T47D (cell line): ENCODE results near the gene TTC21B.

ENCODE experiments used
- DNase-seq, 2 experiments: peaks; one replicate each; pipeline versions ENCODE4 v3.0.0 to v3.0.0-alpha.2; 2011 to 2012; ENCODE audit warnings: low read depth in 1 of 2, low spot score in 1 of 2
- JUND ChIP-seq: IDR thresholded peaks from 2 replicates; pipeline ENCODE4 v1.6.1; 2012; ENCODE audit warnings: low read depth
- in situ Hi-C: cut with HindIII; loops from 2 replicates; pipeline ENCODE4 v1.10.0; 2016; ENCODE audit warnings: low sequenced_read_pairs, low pct_unique_long_range_greater_than_20kb

Gene TTC21B

DNA sequence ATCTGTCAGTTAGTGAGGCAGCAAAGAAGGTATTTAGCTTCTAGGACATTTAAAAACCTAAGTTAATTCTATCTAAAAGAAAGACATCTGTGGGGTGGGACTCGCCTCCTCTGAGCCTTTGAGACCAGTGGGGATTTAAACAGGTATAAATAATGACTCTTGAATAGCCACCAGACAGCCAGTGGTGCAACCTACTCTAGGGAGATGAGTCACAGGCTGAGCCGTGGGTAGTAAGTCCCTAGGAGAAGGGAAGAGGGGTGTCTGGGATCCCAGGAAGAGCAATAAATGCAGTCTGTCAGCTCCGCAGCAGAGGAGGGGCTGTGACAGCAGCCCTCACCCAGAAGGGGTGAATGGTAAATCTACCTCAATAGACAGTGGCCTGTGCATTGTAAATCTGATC, 116.5 kb downstream of the TTC21B start:
- no peak for DNase-seq
- no peak for TF ChIP-seq JUND
- in situ Hi-C loops, result no loop called here

GRCh38 chr2:165835363-165835762, 118.2 kb downstream of the TTC21B start:
- DNase-seq, result no peak
- in situ Hi-C loops, result no loop called here
- no peak for TF ChIP-seq JUND

- no peak for TF ChIP-seq JUND
- in situ Hi-C loops, result no loop called here
- DNase-seq, result peak in 1 of 2 experiments; percentile 24
Observed at GRCh38 chr2:165833156-165833555, 120.4 kb downstream of the TTC21B start.

DNA sequence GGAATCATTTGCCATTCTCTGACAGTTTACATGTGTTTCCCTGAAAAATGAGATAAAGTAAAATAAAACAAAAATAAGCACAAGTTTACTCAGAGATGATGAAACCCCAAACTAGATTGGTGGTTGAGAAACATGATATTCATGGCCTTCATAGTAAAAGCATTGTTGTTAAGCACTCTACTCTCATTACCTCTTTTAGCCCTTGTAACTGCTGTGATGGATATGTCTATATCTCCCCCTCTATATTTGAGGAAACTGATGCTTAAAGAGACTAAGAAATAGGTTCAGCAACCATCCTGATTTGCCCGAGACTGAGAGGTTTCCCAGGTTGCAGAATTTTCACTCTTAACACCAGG, 125.7 kb downstream of the TTC21B start:
- in situ Hi-C loops, result no loop called here
- no peak for DNase-seq
- no peak for TF ChIP-seq JUND

DNA sequence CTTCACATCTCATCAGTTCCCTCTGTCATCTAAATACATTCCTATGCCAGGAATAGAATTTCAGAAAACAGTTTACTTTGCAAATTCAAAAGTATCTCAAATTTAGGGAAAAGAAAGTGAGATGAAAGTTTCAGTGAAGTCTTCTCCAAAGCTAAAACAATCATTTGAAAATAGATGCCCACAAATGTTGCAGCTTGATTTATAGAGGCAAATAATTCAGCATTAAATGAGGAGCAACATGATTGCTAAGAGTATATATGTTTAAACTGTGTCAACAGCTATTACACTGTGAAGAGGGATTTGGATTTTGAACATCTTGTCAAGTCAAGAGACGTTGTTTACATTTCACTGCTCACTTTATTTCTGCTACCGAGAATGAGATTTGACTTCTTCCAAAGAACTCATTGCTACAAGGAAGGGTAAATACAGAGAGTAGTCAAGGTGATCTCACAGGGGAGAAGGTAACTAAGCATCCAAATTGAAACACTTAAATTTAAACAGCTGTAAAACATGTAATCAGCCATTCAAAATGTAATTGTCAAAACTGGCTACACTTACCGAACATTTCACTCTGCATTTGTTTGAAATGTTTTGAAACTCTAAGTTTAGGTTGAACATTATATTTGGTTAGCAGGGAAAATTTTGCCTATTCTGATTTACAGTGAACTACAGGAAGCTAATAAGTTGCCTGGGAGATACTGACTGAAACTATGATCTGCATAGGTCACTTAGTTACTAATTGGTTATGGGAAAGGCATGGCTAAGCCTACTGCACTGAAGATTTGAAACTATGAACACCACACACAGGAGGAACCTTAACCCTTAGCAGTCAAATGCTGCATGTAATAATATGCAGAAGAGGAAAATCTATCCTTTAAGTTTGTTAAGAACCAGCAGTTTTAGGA, 126.3 kb downstream of the TTC21B start:
- TF ChIP-seq JUND, result no peak
- no peak for DNase-seq
- in situ Hi-C loops, result no loop called here

GRCh38 chr2:165825041-165825440, 128.5 kb downstream of the TTC21B start:
- no peak for TF ChIP-seq JUND
- in situ Hi-C loops, result no loop called here
- no peak for DNase-seq
